Liver (tissue), 3 donors: ENCODE results near the gene DSCAML1.

Experiments used
- EGR1 ChIP-seq, 2 donors: IDR thresholded peaks; 2 replicates each; pipeline ENCODE4 v1.6.1; 2016 to 2018; ENCODE audit warnings: antibody characterized with exemption in 2 of 2, low read depth in 2 of 2
- GABPA ChIP-seq, 2 donors: IDR thresholded peaks in 1 of 2; conservative IDR thresholded peaks in 1 of 2; 2 replicates each; pipeline ENCODE4 v1.6.1; 2016; ENCODE audit warnings: antibody characterized with exemption in 2 of 2, mild to moderate bottlenecking in 1 of 2, moderate library complexity in 1 of 2
- JUND ChIP-seq, 2 donors: IDR thresholded peaks; 2 replicates each; pipeline ENCODE4 v1.6.1; 2016; ENCODE audit warnings: antibody characterized with exemption in 2 of 2
- RAD21 ChIP-seq, 2 donors: IDR thresholded peaks; 2 replicates each; pipeline ENCODE4 v1.6.1; 2016; ENCODE audit warnings: antibody characterized with exemption in 2 of 2, mild to moderate bottlenecking in 2 of 2
- TAF1 ChIP-seq: conservative IDR thresholded peaks from 2 replicates; pipeline ENCODE4 v1.6.1; 2016; ENCODE audit warnings: antibody characterized with exemption, mild to moderate bottlenecking
- TF ChIP-seq, protein P1 (sequence below): fragments of 150-350 bp; IDR thresholded peaks from 2 replicates; pipeline ENCODE4 v1.5.1; 2017; ENCODE audit warnings: improper control_type of control experiment, low read depth, low read length; ENCODE audit not compliant: missing input control
- TF ChIP-seq, protein P2 (sequence below): IDR thresholded peaks from 2 replicates; pipeline ENCODE4 v1.6.1; 2016; ENCODE audit warnings: antibody characterized with exemption
- donor health status: healthy.
- donor health status: healthy.

DNA sequence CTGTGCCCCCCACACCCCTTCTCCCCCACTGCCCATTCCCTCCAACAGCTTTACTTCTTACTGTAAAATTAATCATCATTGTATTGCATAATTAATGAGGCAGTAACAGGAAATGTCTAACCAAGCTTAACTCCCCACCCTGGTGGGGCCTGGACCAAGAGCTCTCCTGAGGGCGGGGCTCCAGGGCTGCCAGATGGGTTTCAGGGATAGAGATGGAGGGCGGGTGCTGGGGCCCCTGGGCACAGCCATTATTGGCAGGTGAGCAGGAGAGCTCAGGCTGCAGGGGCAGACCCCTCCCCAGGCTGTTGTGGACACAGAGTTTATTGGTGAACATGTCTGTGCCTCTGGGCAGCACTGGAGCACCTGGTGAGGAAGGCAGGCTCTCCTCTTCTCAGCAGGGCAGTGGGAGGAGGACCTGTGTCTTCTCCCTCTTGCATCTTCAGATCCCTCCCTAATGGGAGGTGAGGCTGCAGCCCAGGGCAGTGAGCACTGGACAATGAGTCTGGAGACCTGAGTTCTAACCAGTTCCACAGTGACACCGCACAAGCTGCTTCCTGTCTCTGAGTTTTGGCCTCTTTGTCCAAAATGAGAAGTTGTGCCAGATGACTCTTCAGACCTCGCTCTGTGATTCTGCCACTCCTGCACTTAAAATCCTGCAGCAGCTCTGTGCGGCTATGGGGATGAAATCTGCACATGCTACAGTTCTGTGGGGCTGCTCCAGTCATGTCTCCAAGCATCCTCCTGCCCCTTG lies 236.1 kb downstream of the DSCAML1 start:
- no peak for TF ChIP-seq TAF1
- TF ChIP-seq GABPA (IDR thresholded peaks at IDR 0.05 in 1 of 2, conservative IDR thresholded peaks at IDR 0.05 in 1 of 2): no peak
- TF ChIP-seq, protein P1, sequence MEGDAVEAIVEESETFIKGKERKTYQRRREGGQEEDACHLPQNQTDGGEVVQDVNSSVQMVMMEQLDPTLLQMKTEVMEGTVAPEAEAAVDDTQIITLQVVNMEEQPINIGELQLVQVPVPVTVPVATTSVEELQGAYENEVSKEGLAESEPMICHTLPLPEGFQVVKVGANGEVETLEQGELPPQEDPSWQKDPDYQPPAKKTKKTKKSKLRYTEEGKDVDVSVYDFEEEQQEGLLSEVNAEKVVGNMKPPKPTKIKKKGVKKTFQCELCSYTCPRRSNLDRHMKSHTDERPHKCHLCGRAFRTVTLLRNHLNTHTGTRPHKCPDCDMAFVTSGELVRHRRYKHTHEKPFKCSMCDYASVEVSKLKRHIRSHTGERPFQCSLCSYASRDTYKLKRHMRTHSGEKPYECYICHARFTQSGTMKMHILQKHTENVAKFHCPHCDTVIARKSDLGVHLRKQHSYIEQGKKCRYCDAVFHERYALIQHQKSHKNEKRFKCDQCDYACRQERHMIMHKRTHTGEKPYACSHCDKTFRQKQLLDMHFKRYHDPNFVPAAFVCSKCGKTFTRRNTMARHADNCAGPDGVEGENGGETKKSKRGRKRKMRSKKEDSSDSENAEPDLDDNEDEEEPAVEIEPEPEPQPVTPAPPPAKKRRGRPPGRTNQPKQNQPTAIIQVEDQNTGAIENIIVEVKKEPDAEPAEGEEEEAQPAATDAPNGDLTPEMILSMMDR: no peak
- TF ChIP-seq EGR1 (IDR thresholded peaks at IDR 0.05; ENCODE audit: low read depth in 2 of 2): no peak
- no peak for TF ChIP-seq JUND (IDR thresholded peaks at IDR 0.05)
- TF ChIP-seq RAD21 (IDR thresholded peaks at IDR 0.05): no peak
- TF ChIP-seq, protein P2, sequence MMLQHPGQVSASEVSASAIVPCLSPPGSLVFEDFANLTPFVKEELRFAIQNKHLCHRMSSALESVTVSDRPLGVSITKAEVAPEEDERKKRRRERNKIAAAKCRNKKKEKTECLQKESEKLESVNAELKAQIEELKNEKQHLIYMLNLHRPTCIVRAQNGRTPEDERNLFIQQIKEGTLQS: no peak
